Panc1 (cell line): ENCODE data around the gene NOS1.
"Not testable (repeated sequence)": the region's sequence is repeated elsewhere in the genome, so short reads cannot be mapped to it uniquely, and the experiment has no call there.

ENCODE experiments used
- SIN3A ChIP-seq: IDR thresholded peaks from 2 replicates; pipeline ENCODE4 v1.6.1; 2012; ENCODE audit warnings: low read depth, mild to moderate bottlenecking, low read length, moderate library complexity, borderline replicate concordance; ENCODE audit not compliant: insufficient read depth
- TF ChIP-seq, protein P1 (sequence below): fragments of 450-650 bp; IDR thresholded peaks from 2 replicates; pipeline ENCODE4 v1.5.1; 2017; ENCODE audit warnings: mild to moderate bottlenecking
- TF ChIP-seq, protein P2 (sequence below), 2 experiments: IDR thresholded peaks; 2 replicates each; pipeline ENCODE4 v1.6.1; 2011 to 2012; ENCODE audit warnings: low read depth in 2 of 2, control low read depth in 1 of 2, low read length in 1 of 2, mild to moderate bottlenecking in 1 of 2, moderate library complexity in 1 of 2; ENCODE audit not compliant: insufficient read depth in 1 of 2

DNA sequence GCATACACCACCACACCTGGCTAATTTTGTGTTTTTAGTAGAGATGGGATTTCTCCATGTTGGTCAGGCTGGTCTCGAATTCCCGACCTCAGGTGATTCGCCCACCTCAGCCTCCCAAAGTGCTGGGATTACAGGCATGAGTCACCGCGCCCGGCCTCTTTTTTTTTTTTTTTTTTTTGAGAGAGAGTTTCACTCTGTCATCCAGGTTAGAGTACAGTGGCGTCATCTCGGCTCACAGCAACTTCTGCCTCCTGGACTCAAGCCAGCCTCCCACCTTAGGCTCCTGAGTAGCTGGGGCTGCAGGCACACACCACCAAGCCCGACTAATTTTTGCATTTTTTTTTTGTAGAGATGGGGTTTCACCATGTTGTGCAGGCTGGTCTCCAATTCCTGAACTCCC is 166.4 kb downstream of the NOS1 start:
- TF ChIP-seq, protein P1, sequence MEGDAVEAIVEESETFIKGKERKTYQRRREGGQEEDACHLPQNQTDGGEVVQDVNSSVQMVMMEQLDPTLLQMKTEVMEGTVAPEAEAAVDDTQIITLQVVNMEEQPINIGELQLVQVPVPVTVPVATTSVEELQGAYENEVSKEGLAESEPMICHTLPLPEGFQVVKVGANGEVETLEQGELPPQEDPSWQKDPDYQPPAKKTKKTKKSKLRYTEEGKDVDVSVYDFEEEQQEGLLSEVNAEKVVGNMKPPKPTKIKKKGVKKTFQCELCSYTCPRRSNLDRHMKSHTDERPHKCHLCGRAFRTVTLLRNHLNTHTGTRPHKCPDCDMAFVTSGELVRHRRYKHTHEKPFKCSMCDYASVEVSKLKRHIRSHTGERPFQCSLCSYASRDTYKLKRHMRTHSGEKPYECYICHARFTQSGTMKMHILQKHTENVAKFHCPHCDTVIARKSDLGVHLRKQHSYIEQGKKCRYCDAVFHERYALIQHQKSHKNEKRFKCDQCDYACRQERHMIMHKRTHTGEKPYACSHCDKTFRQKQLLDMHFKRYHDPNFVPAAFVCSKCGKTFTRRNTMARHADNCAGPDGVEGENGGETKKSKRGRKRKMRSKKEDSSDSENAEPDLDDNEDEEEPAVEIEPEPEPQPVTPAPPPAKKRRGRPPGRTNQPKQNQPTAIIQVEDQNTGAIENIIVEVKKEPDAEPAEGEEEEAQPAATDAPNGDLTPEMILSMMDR, result not testable (repeated sequence)
- TF ChIP-seq, protein P2, sequence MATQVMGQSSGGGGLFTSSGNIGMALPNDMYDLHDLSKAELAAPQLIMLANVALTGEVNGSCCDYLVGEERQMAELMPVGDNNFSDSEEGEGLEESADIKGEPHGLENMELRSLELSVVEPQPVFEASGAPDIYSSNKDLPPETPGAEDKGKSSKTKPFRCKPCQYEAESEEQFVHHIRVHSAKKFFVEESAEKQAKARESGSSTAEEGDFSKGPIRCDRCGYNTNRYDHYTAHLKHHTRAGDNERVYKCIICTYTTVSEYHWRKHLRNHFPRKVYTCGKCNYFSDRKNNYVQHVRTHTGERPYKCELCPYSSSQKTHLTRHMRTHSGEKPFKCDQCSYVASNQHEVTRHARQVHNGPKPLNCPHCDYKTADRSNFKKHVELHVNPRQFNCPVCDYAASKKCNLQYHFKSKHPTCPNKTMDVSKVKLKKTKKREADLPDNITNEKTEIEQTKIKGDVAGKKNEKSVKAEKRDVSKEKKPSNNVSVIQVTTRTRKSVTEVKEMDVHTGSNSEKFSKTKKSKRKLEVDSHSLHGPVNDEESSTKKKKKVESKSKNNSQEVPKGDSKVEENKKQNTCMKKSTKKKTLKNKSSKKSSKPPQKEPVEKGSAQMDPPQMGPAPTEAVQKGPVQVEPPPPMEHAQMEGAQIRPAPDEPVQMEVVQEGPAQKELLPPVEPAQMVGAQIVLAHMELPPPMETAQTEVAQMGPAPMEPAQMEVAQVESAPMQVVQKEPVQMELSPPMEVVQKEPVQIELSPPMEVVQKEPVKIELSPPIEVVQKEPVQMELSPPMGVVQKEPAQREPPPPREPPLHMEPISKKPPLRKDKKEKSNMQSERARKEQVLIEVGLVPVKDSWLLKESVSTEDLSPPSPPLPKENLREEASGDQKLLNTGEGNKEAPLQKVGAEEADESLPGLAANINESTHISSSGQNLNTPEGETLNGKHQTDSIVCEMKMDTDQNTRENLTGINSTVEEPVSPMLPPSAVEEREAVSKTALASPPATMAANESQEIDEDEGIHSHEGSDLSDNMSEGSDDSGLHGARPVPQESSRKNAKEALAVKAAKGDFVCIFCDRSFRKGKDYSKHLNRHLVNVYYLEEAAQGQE (IDR thresholded peaks at IDR 0.05; ENCODE audit: insufficient read depth in 1 of 2, low read depth in 2 of 2, low read length in 1 of 2), result not testable (repeated sequence)
- not testable (repeated sequence) for TF ChIP-seq SIN3A
